ENCODE results near the gene HHIPL1.

Gene HHIPL1

GRCh38 chr14:99691111-99691885 is 46.4 kb downstream of the HHIPL1 start:
- no peak for DNase-seq

GRCh38 chr14:99693918-99694317 is 49.0 kb downstream of the HHIPL1 start:
- no peak for DNase-seq

- DNase-seq: no peak
Measured at GRCh38 chr14:99696929-99697328, 52.0 kb downstream of the HHIPL1 start.

GRCh38 chr14:99698236-99698635 is 53.3 kb downstream of the HHIPL1 start:
- no peak for DNase-seq

- no peak for DNase-seq
Measured at GRCh38 chr14:99698642-99699041, 53.7 kb downstream of the HHIPL1 start.

GRCh38 chr14:99699085-99699760 is 54.3 kb downstream of the HHIPL1 start:
- DNase-seq: no peak

- DNase-seq: no peak
Measured at GRCh38 chr14:99699861-99700260, 54.9 kb downstream of the HHIPL1 start.

- no peak for DNase-seq
Measured at GRCh38 chr14:99700379-99700778, 55.5 kb downstream of the HHIPL1 start.

- DNase-seq: no peak
Measured at GRCh38 chr14:99701260-99701659, 56.3 kb downstream of the HHIPL1 start.

GRCh38 chr14:99702115-99702514 is 57.2 kb downstream of the HHIPL1 start:
- no peak for DNase-seq

GRCh38 chr14:99703381-99703780 is 58.5 kb downstream of the HHIPL1 start:
- DNase-seq: no peak

GRCh38 chr14:99704037-99704436 is 59.1 kb downstream of the HHIPL1 start:
- no peak for DNase-seq

GRCh38 chr14:99706107-99706900 is 61.4 kb downstream of the HHIPL1 start:
- no peak for DNase-seq

- no peak for DNase-seq
Measured at GRCh38 chr14:99707420-99707819, 62.5 kb downstream of the HHIPL1 start.

- no peak for DNase-seq
Measured at GRCh38 chr14:99707921-99708320, 63.0 kb downstream of the HHIPL1 start.

- DNase-seq: no peak
Measured at GRCh38 chr14:99708449-99708848, 63.5 kb downstream of the HHIPL1 start.

- no peak for DNase-seq
Measured at GRCh38 chr14:99713972-99714371, 69.0 kb downstream of the HHIPL1 start.

- DNase-seq: no peak
Measured at GRCh38 chr14:99715266-99716000, 70.5 kb downstream of the HHIPL1 start.

GRCh38 chr14:99716091-99716849 is 71.3 kb downstream of the HHIPL1 start:
- no peak for DNase-seq

GRCh38 chr14:99716850-99717681 is 72.1 kb downstream of the HHIPL1 start:
- no peak for DNase-seq

GRCh38 chr14:99717682-99718013 is 72.7 kb downstream of the HHIPL1 start:
- DNase-seq: no peak
